ENCODE measurements around the gene ABLIM3.

- no peak for TF ChIP-seq EZH2phosphoT487 (IDR thresholded peaks at IDR 0.05; ENCODE audit: borderline replicate concordance, low read depth)
- TF ChIP-seq CTCF (IDR thresholded peaks at IDR 0.05) = no peak
- TF ChIP-seq EP300 (IDR thresholded peaks at IDR 0.05; ENCODE audit: borderline replicate concordance in 1 of 2, low read depth in 1 of 2, low read length in 1 of 2) = no peak
- TF ChIP-seq YY1 (IDR thresholded peaks at IDR 0.05; ENCODE audit: low read depth) = no peak
- no peak for TF ChIP-seq NRF1 (IDR thresholded peaks at IDR 0.05; ENCODE audit: low read depth, low read length)
- TF ChIP-seq TAF1 (IDR thresholded peaks at IDR 0.05; ENCODE audit: borderline replicate concordance, low read depth, low read length) = no peak
- TF ChIP-seq RCOR1 (IDR thresholded peaks at IDR 0.05; ENCODE audit: low read length) = no peak
- TF ChIP-seq RFX5 (IDR thresholded peaks at IDR 0.05; ENCODE audit: low read length) = no peak
- TF ChIP-seq TCF12 (IDR thresholded peaks at IDR 0.05) = no peak
- no peak for TF ChIP-seq ZBTB33 (IDR thresholded peaks at IDR 0.05; ENCODE audit: borderline replicate concordance, low read depth)
- no peak for TF ChIP-seq REST (IDR thresholded peaks at IDR 0.05; ENCODE audit: low read depth, low read length)
- no peak for TF ChIP-seq SIN3A (IDR thresholded peaks at IDR 0.05; ENCODE audit: borderline replicate concordance, low read depth, low read length)
- TF ChIP-seq FOXJ3 (CRISPR knock-in tag; IDR thresholded peaks at IDR 0.05) = no peak
These were observed 54.1 kb downstream of the ABLIM3 start for GRCh38 chr5:149195337-149195887.
